CD4-positive, alpha-beta T cell treated with Interleukin-4 for 4 hours (primary cell): ENCODE data around the gene NFIA.
A peak's percentile ranks its signal among the peaks of the same experiment; 100 is the strongest.

Source experiments
- DNase-seq: peaks from one replicate; pipeline ENCODE4 v3.0.0-alpha.2; 2020

Gene NFIA

GRCh38 chr1:61226791-61227567 is 144.6 kb downstream of the NFIA start:
- no peak for DNase-seq

- no peak for DNase-seq
These were observed 145.6 kb downstream of the NFIA start for GRCh38 chr1:61227857-61228550.

- DNase-seq: no peak
These were observed 148.2 kb downstream of the NFIA start for GRCh38 chr1:61230523-61230922.

- DNase-seq: no peak
These were observed 149.4 kb downstream of the NFIA start for GRCh38 chr1:61231795-61232194.

GRCh38 chr1:61233121-61233660 is 150.8 kb downstream of the NFIA start:
- no peak for DNase-seq

GRCh38 chr1:61234587-61234919 is 152.2 kb downstream of the NFIA start:
- no peak for DNase-seq

GRCh38 chr1:61237147-61237546 is 154.8 kb downstream of the NFIA start:
- no peak for DNase-seq

GRCh38 chr1:61237659-61238358 is 155.4 kb downstream of the NFIA start:
- no peak for DNase-seq

- DNase-seq: no peak
These were observed 156.0 kb downstream of the NFIA start for GRCh38 chr1:61238359-61238665.

- no peak for DNase-seq
These were observed 158.5 kb downstream of the NFIA start for GRCh38 chr1:61240878-61241277.

- DNase-seq: no peak
These were observed 159.1 kb downstream of the NFIA start for GRCh38 chr1:61241411-61241838.

GRCh38 chr1:61241973-61242381 is 159.6 kb downstream of the NFIA start:
- DNase-seq: no peak

- DNase-seq: no peak
These were observed 161.8 kb downstream of the NFIA start for GRCh38 chr1:61244114-61244513.

- no peak for DNase-seq
These were observed 163.5 kb downstream of the NFIA start for GRCh38 chr1:61245696-61246400.

GRCh38 chr1:61247051-61247825 is 164.9 kb downstream of the NFIA start:
- DNase-seq: no peak

GRCh38 chr1:61247881-61248752 is 165.8 kb downstream of the NFIA start:
- no peak for DNase-seq

GRCh38 chr1:61250933-61251332 is 168.6 kb downstream of the NFIA start:
- no peak for DNase-seq

- peak; percentile 6 for DNase-seq
These were observed 170.8 kb downstream of the NFIA start for GRCh38 chr1:61253059-61253735.

GRCh38 chr1:61253912-61254633 is 171.7 kb downstream of the NFIA start:
- no peak for DNase-seq
